Measurements from ENCODE around the gene TMEM255B.

DNA sequence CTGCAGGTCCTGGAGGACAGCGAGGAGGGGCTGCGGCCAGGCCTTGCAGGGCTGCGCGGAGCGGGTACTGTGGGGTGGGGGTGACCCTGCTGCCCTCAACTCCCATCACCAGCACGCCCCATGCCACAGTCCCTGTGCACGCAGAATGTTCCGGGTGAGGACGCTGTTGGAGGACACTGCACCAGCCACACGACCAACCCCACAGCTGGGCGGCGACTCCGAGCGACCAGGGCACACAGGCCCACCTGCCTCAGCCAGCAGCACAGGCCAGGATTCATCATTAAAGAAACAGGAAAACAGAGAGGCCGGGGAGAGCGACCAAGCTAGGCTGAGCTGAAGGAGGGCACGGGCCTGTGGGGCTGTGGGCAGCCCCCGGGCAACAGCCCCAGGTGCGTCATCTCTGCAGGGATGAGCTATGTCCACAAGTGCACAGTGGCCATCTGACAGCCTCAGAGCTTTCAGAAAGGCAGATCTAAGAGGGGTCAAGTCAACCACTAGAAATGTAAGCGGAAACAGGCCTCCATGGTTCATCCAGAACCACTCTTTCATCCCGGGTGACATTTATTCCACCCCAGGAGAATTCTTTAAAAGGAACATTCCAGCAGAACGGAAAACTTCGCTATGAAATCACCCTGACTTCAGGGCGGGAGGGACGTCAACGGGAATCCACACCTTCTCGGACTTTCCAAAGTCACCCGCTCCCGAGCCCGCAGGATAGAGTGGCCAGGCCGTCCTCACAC lies 103.3 kb downstream of the TMEM255B start:
- TF ChIP-seq, protein P1, sequence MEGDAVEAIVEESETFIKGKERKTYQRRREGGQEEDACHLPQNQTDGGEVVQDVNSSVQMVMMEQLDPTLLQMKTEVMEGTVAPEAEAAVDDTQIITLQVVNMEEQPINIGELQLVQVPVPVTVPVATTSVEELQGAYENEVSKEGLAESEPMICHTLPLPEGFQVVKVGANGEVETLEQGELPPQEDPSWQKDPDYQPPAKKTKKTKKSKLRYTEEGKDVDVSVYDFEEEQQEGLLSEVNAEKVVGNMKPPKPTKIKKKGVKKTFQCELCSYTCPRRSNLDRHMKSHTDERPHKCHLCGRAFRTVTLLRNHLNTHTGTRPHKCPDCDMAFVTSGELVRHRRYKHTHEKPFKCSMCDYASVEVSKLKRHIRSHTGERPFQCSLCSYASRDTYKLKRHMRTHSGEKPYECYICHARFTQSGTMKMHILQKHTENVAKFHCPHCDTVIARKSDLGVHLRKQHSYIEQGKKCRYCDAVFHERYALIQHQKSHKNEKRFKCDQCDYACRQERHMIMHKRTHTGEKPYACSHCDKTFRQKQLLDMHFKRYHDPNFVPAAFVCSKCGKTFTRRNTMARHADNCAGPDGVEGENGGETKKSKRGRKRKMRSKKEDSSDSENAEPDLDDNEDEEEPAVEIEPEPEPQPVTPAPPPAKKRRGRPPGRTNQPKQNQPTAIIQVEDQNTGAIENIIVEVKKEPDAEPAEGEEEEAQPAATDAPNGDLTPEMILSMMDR (conservative IDR thresholded peaks at IDR 0.05), result no peak
- no peak for TF ChIP-seq ZFX (IDR thresholded peaks at IDR 0.05)
